HepG2 (cell line): ENCODE measurements around the gene SLC12A5. TPM values are rescaled to one million over a fixed set of nuclear protein-coding genes. Genes with fewer than 3 reads are reported as not detected.

Experiments used
- BORCS8-MEF2B ChIP-seq: sonication (generic); formaldehyde crosslinking; IDR thresholded peaks from 2 replicates; pipeline ENCODE4 v1.8.0; 2022; ENCODE audit warnings: mild to moderate bottlenecking, missing genetic modification reagents
- EHMT2 ChIP-seq: fragments of 200-600 bp; sonication (generic); IDR thresholded peaks from 2 replicates; pipeline ENCODE4 v1.7.0; 2017; ENCODE audit warnings: antibody characterized with exemption, low read depth, low read length, borderline replicate concordance
- ELF1 ChIP-seq: sonication (generic); formaldehyde crosslinking; IDR thresholded peaks from 2 replicates; pipeline ENCODE4 v1.4.0; 2020; ENCODE audit warnings: missing genetic modification reagents
- FOXO4 ChIP-seq: sonication (generic); formaldehyde crosslinking; conservative IDR thresholded peaks from 2 replicates; pipeline ENCODE4 v1.8.1; 2023; ENCODE audit warnings: missing genetic modification reagents
- GABPB1 ChIP-seq: IDR thresholded peaks from 2 replicates; pipeline ENCODE4 v1.6.1; 2016; ENCODE audit warnings: mild to moderate bottlenecking, missing genetic modification reagents, moderate library complexity, missing compliant biosample characterization
- HNF1B ChIP-seq: sonication (generic); formaldehyde crosslinking; IDR thresholded peaks from 2 replicates; pipeline ENCODE4 v1.5.1; 2020; ENCODE audit warnings: mild to moderate bottlenecking, moderate library complexity, missing genetic modification reagents
- KDM6A ChIP-seq: IDR thresholded peaks from 2 replicates; pipeline ENCODE4 v1.6.1; 2016; ENCODE audit warnings: low read depth
- KLF16 ChIP-seq, 2 experiments: sonication (generic) in 1 of 2; formaldehyde crosslinking in 1 of 2; IDR thresholded peaks; 2 replicates each; pipeline versions ENCODE4 v1.6.1 to v1.8.0; 2016 to 2023; ENCODE audit warnings: missing genetic modification reagents in 2 of 2, missing compliant biosample characterization in 1 of 2
- NFAT5 ChIP-seq: sonication (generic); formaldehyde crosslinking; IDR thresholded peaks from 2 replicates; pipeline ENCODE4 v1.4.0; 2020; ENCODE audit warnings: missing genetic modification reagents
- NRL ChIP-seq: sonication (generic); formaldehyde crosslinking; IDR thresholded peaks from 2 replicates; pipeline ENCODE4 v1.5.0; 2020; ENCODE audit warnings: missing genetic modification reagents, mild to moderate bottlenecking, moderate library complexity, borderline replicate concordance
- PAWR ChIP-seq: sonication (generic); formaldehyde crosslinking; IDR thresholded peaks from 2 replicates; pipeline ENCODE4 v1.4.0; 2020; ENCODE audit warnings: missing genetic modification reagents, mild to moderate bottlenecking, borderline replicate concordance
- PHF8 ChIP-seq: sonication (generic); formaldehyde crosslinking; IDR thresholded peaks from 2 replicates; pipeline ENCODE4 v1.5.0; 2020; ENCODE audit warnings: missing genetic modification reagents
- POLR2A ChIP-seq, 2 experiments: IDR thresholded peaks; 2 replicates each; pipeline ENCODE4 v1.6.1; 2011; ENCODE audit warnings: low read depth in 2 of 2, low read length in 2 of 2, mild to moderate bottlenecking in 1 of 2, moderate library complexity in 1 of 2; ENCODE audit not compliant: insufficient read depth in 1 of 2
- SETDB1 ChIP-seq: sonication (generic); formaldehyde crosslinking; IDR thresholded peaks from 2 replicates; pipeline ENCODE4 v1.5.1; 2020; ENCODE audit warnings: missing genetic modification reagents, mild to moderate bottlenecking, borderline replicate concordance
- TBX2 ChIP-seq: sonication (generic); formaldehyde crosslinking; IDR thresholded peaks from 2 replicates; pipeline ENCODE4 v1.5.0; 2020; ENCODE audit warnings: missing genetic modification reagents, mild to moderate bottlenecking, borderline replicate concordance
- TMF1 ChIP-seq: sonication (generic); formaldehyde crosslinking; IDR thresholded peaks from 2 replicates; pipeline ENCODE4 v1.8.1; 2022; ENCODE audit warnings: low read depth, missing genetic modification reagents
- ZIK1 ChIP-seq: sonication (generic); formaldehyde crosslinking; IDR thresholded peaks from 2 replicates; pipeline ENCODE4 v1.5.0; 2020; ENCODE audit warnings: mild to moderate bottlenecking, low read depth, missing genetic modification reagents, borderline replicate concordance
- ZNF124 ChIP-seq: sonication (generic); formaldehyde crosslinking; IDR thresholded peaks from 2 replicates; pipeline ENCODE4 v1.4.0; 2020; ENCODE audit warnings: missing genetic modification reagents
- ZNF180 ChIP-seq: sonication (generic); formaldehyde crosslinking; IDR thresholded peaks from 2 replicates; pipeline ENCODE4 v1.4.0; 2020; ENCODE audit warnings: low read depth, missing genetic modification reagents, borderline replicate concordance
- ZNF292 ChIP-seq: sonication (generic); formaldehyde crosslinking; IDR thresholded peaks from 2 replicates; pipeline ENCODE4 v1.8.1; 2022; ENCODE audit warnings: mild to moderate bottlenecking, low read depth, missing genetic modification reagents, borderline replicate concordance
- ZNF337 ChIP-seq: sonication (generic); formaldehyde crosslinking; IDR thresholded peaks from 2 replicates; pipeline ENCODE4 v1.5.1; 2020; ENCODE audit warnings: missing genetic modification reagents, low read depth, mild to moderate bottlenecking, borderline replicate concordance
- ZNF33B ChIP-seq: sonication (generic); formaldehyde crosslinking; IDR thresholded peaks from 2 replicates; pipeline ENCODE4 v1.5.1; 2020; ENCODE audit warnings: mild to moderate bottlenecking, missing genetic modification reagents
- ZNF460 ChIP-seq: sonication (generic); formaldehyde crosslinking; IDR thresholded peaks from 2 replicates; pipeline ENCODE4 v1.5.1; 2020; ENCODE audit warnings: missing genetic modification reagents, mild to moderate bottlenecking, borderline replicate concordance
- polyA plus RNA-seq, 8 experiments: library from polyadenylated mRNA; depleted of rRNA in 3 of 8; stranded (reverse) in 7 of 8; unstranded in 1 of 8; fragments of >200 nt; fragmentation: Illumina TruSeq in 4 of 8; extraction: Trizol in 4 of 8; gene quantifications; 2 replicates each; pipeline versions ENCODE4 v1.2.1 to v1.2.3, GENCODE V29; 2011 to 2016; ENCODE audit warnings: low read depth in 4 of 8, missing spikeins in 1 of 8, mixed read lengths in 1 of 8; ENCODE audit not compliant: insufficient read depth in 1 of 8
- total RNA-seq, 5 experiments: library from RNA; depleted of rRNA; stranded (reverse); fragments of >200 nt; fragmentation: Illumina TruSeq; extraction: Trizol; gene quantifications; 2 replicates each; pipeline ENCODE4 v1.2.3, GENCODE V29; 2016; ENCODE audit warnings: low read depth in 1 of 5

SLC12A5 gene
- total and polyA plus RNA-seq, 2 of the 13 experiments (the other 11 are each of a cell fraction or from before 2014, with no cell fraction given): 4.3 to 5.4 TPM

- TF ChIP-seq NFAT5 (CRISPR knock-in tag): peak; percentile 61; the same call in 1 of the 2 replicates
- no peak for TF ChIP-seq NRL (CRISPR knock-in tag)
- no peak for TF ChIP-seq GABPB1 (CRISPR knock-in tag)
- no peak for TF ChIP-seq ZNF33B (CRISPR knock-in tag)
- no peak for TF ChIP-seq PHF8 (CRISPR knock-in tag)
- TF ChIP-seq KDM6A (CRISPR knock-in tag): no peak
- no peak; the same call in 1 of the 2 replicates for TF ChIP-seq ZNF124 (CRISPR knock-in tag)
- no peak for TF ChIP-seq FOXO4
- 0 out of 2 replicates have a peak, but pooled peaks have one; percentile 36 for TF ChIP-seq BORCS8-MEF2B
- TF ChIP-seq PAWR (CRISPR knock-in tag): no peak
- no peak for TF ChIP-seq ZNF460 (CRISPR knock-in tag)
- peak; percentile 99 for TF ChIP-seq EHMT2
- no peak for TF ChIP-seq POLR2A (IDR thresholded peaks at IDR 0.05; ENCODE audit: insufficient read depth in 1 of 2, low read depth in 2 of 2, low read length in 2 of 2)
- no peak for TF ChIP-seq SETDB1
- TF ChIP-seq KLF16 (CRISPR knock-in tag; IDR thresholded peaks at IDR 0.05): peak in 1 of 2 experiments; percentile 77; a peak in 1 of 4 replicates
- no peak for TF ChIP-seq ZNF337 (CRISPR knock-in tag)
- TF ChIP-seq ZIK1 (CRISPR knock-in tag): no peak
- peak; percentile 15; the same call in 1 of the 2 replicates for TF ChIP-seq TBX2 (CRISPR knock-in tag)
- no peak for TF ChIP-seq TMF1 (CRISPR knock-in tag)
- no peak for TF ChIP-seq ZNF180 (CRISPR knock-in tag)
- no peak for TF ChIP-seq ZNF292
- no peak for TF ChIP-seq ELF1 (CRISPR knock-in tag)
- no peak for TF ChIP-seq HNF1B (CRISPR knock-in tag)
Measured at GRCh38 chr20:46027245-46027853, 1.7 kb upstream of the SLC12A5 start (continued).
